HG03066 (cell line): ENCODE results near the gene APBB2.
"Not testable (repeated sequence)": the region's sequence is repeated elsewhere in the genome, so short reads cannot be mapped to it uniquely, and the experiment has no call there.

Experiments used
- ATAC-seq: cut with Tn5 transposase; IDR thresholded peaks from one replicate; pipeline ENCODE4 v1.9.1; 2021; ENCODE audit warnings: low read depth; ENCODE audit not compliant: unreplicated experiment

APBB2 gene

GRCh38 chr4:40843696-40844095 is 370.6 kb downstream of the APBB2 start:
- no peak for ATAC-seq

- no peak for ATAC-seq
Observed at GRCh38 chr4:40842725-40843423, 371.5 kb downstream of the APBB2 start.

DNA sequence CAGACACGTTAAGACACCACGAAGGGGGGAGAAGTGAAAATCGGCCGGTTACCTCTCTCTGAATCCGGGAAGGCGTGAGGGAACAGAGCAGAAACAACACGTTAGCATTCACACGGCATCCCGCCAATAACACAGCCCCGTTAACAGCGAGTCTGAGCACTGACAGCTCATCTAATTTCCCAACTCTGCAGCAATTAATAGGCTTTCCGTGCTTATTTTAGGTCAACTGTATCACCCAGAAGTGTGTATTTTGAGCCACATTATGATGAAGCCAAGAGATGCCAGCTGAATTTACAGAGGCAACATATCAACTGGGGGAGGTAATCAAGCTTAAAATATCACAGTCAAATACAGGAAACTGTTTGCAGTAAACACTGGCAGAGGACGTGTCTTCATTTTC is 372.0 kb downstream of the APBB2 start:
- ATAC-seq = no peak

DNA sequence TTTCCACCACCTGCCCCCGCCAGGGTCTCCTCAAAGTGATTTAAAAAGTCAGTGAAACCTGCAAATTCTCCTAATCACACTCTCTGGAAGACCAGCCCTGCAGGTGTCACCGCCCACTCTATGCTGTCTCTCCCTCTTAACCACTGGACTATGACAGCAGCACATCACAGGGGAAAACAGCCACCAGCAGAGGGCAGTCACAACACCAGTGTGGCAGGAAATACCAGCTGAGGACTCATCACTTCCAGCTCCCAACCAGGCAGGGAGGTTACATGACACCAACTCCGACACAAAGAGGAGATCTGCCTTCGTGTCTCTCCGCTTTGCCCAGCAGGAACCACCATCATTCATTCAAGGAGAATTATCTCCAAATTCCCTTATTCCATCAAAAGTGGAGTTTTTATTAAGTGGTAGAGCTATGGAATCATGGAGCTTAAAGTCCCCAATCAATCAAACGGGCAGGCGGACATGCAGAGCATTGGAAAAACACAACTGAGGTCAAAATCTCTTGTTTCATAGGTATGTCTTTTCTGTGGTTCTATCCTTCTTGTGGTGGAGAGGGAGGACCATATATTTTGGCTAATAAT is 373.3 kb downstream of the APBB2 start:
- peak; percentile 70 for ATAC-seq

GRCh38 chr4:40840255-40840984 is 373.9 kb downstream of the APBB2 start:
- ATAC-seq = peak; percentile 59

GRCh38 chr4:40838742-40839141 is 375.6 kb downstream of the APBB2 start:
- ATAC-seq = no peak

DNA sequence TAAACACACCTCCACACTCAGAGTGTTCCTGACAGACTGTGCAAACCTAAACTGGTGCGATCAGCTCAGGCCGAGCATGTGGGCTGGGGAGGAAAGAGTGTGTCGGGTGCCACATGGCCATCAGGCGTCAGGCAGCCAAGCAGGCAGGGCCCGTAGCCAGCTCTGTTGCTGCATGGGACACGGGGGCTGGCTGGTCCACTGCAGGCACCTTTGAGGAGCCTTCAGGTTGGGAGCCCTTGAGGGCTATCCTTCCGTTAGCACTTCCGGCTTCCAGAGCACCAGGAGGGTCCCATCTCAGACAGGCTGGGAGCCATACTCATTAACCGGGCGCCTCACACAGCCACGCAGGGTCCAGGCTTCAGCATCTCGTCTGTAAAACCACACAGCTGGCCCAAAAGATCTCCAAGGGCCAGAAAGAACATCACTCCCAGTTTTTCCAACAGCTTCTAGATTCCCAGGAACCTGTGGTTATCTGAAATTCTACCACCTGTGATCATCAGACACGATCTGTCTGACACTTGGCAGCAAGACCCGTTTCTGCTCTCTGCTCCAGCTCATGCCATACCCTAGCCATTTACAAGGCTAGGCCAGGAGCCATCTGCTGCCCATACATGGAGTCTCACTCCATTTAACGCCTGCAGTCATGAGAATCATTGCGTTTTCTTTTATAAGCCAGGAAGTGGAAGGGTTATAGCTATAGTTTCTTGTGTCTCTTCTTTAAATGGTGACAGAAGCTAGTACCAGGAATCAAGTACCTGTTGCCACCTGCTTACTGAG is 377.1 kb downstream of the APBB2 start:
- no peak for ATAC-seq

DNA sequence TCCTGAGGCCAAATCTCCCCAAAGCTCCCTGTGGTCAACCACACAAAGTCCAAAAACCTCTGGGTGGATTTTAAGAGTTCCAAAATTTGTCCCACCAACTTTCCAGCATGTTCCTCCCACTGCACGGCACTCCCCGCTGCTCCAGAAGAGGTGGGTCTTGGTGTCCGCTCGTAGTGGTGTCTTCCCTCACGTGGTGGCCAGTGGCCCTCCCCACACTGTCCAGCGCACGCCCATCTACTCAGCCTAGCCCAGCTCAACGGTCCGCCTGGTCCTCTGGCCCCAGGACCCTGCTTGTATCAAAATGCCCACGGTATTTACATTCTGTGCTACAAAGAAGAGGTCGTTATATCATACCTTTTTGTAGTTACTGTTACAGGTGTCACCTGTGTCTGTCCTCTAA is 381.1 kb downstream of the APBB2 start:
- no peak for ATAC-seq

DNA sequence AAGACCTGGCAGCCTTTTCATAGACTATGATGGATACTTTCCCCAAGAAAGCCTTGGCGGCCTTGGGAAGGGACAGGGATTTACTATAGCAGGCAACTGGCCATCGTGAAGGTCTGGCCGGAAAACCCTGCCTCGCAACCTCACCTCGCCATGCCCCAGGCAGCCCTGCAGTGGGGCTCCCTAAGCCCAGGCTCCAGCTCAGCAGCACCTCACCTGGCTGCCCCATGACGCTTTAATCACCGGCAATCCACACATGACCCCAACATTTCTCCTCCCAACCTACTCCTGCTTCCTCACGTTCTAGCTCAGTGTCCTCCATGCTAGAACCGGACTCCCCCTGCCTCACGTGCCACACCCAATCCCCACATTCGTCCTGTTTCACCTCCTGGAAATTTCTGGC is 382.2 kb downstream of the APBB2 start:
- no peak for ATAC-seq

GRCh38 chr4:40831146-40831907 is 383.0 kb downstream of the APBB2 start:
- ATAC-seq = no peak

- ATAC-seq = no peak
Observed at GRCh38 chr4:40829586-40829985, 384.8 kb downstream of the APBB2 start.

- no peak for ATAC-seq
Observed at GRCh38 chr4:40828661-40829060, 385.7 kb downstream of the APBB2 start.

DNA sequence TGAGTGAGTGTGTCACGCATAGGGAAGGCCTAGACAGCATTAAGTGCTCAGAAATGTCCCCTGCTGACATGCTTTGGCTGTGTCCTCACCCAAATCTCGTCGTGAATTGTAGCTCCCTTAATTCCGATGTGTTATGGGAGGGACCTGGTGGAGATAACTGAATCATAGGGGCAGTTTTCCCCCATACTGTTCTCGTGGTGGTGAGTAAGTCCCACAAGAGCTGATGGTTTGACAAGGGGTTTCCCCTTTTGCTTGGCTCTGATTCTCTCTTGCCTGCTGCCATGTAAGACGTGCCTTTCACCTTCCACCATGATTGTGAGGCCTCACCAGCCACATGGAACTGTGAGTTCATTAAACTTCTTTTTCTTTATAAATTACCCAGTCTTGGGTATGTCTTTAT is 386.6 kb downstream of the APBB2 start:
- ATAC-seq = no peak

DNA sequence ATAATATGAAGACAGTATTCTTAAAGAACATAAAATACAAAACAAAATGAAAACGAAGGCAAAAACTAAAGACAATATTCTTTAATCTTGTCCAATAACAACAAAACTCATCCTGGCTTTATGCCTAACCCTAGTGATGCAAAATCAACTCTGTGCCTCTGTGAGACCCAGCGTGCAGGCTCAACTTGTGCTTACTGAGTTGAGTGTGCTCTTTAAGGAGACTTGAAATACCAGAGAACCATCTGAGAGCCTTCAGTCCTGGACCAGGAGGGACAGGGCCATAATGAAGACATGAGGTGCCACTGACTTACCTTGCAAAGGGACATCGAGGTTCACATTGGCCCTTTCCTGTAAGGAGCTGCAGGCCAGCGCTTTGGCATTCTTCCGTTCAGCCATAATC is 387.5 kb downstream of the APBB2 start:
- no peak for ATAC-seq

DNA sequence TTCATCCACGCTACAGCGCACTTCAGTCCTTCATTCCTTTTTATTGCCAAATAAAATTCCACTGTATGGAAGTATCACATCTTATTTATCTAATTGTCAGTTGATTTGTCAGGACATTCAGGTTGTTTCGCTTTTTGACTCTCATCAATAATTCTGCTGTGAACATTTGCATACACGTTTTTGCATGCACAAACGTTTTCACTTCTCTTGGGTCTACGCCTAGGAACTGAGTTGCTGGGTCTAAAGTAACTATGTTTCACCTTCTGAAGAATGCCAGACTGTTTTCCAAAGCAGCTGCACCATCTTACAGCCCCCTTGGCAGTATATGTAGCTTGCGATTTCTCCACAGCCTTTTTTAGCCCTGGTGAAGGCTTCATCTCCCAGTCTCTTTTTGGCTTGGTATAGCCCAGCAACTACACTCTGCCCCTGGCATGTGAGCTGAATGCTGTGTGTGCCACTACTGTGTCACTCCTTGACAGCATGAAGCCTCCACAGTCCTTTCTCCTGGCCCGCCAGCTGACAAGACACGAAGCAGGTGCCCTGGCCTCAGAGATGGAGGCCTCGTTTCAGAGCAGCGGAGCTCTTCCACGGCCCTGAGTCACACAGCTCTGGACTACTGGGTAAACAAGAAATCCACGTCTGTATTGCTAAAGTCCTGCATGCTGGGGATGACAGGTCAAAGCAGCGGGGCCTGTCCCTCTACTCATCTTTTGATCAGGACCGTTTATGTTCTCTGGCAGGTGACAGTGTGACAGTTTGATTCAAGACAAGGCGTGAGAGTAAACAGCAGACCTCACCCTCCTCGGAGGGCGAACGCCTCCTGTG is 389.1 kb downstream of the APBB2 start:
- ATAC-seq = no peak

- no peak for ATAC-seq
Observed at GRCh38 chr4:40822420-40823166, 391.7 kb downstream of the APBB2 start.

GRCh38 chr4:40820101-40820500 is 394.2 kb downstream of the APBB2 start:
- ATAC-seq = no peak

GRCh38 chr4:40817157-40817556 is 397.2 kb downstream of the APBB2 start:
- not testable (repeated sequence) for ATAC-seq

GRCh38 chr4:40812856-40813255 is 401.5 kb downstream of the APBB2 start:
- no peak for ATAC-seq
